ENCODE results near the gene TMPRSS9.
A peak's percentile ranks its signal among the peaks of the same experiment; 100 is the strongest.

The TMPRSS9 gene

DNA sequence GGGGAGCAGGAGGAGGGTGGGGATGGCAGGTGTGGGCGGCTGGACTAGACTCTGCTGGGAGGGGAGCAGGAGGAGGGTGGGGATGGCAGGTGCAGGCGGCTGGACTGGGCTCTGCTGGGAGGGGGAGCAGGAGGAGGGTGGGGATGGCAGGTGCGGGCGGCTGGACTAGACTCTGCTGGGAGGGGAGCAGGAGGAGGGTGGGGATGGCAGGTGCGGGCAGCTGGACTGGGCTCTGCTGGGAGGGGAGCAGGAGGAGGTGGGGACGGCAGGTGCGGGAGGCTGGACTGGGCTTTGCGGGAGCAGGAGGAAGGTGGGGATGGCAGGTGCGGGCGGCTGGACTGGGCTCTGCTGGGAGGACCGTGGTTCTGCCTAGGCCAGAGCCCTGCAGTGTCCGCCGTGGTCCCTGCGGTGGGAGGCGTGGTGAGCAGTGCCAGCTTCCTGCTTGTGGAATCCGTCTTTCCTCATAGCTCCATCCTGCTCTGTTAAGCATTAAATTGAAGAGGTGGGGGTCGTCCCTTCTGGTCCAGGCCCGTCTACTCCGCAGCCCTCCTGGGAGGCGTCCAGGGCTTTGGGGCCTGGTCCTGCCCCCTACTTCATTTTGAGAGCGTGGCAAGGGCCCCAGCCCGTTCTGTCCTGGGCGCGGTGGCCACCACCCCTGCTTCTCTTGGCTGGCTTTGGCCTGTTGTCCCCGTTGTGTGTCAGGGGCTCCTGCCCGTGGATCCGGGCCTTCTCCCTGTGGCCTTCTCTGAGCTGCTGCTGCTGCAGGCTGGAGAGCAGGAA lies 26.8 kb upstream of the TMPRSS9 start:
- no peak overlapping the region for H3K4me3 ChIP-seq
- H3K36me3 ChIP-seq (replicated peaks), result peaks cover 3% of the 10 kb centered on the region
- no peaks in the 10 kb centered on the region for H3K27me3 ChIP-seq (ENCODE audit: low read depth)
- in situ Hi-C loops (cut with MboI; ENCODE audit: low sequenced_read_pairs), result no loop called here
- H3K9me3 ChIP-seq, result no peaks in the 10 kb centered on the region
- peaks cover 7% of the 10 kb centered on the region for H3K4me1 ChIP-seq
- no peak for DNase-seq (ENCODE audit: low spot score in 2 of 2)

GRCh38 chr19:2333807-2334211 lies 26.3 kb upstream of the TMPRSS9 start:
- no peaks in the 10 kb centered on the region for H3K27me3 ChIP-seq (ENCODE audit: low read depth)
- H3K9me3 ChIP-seq, result no peaks in the 10 kb centered on the region
- peaks cover 7% of the 10 kb centered on the region for H3K4me1 ChIP-seq
- no peak overlapping the region for H3K4me3 ChIP-seq
- H3K36me3 ChIP-seq (replicated peaks), result peaks cover under 1% of the 10 kb centered on the region
- no peak for DNase-seq (ENCODE audit: low spot score in 2 of 2)
- in situ Hi-C loops (cut with MboI; ENCODE audit: low sequenced_read_pairs), result no loop called here

DNA sequence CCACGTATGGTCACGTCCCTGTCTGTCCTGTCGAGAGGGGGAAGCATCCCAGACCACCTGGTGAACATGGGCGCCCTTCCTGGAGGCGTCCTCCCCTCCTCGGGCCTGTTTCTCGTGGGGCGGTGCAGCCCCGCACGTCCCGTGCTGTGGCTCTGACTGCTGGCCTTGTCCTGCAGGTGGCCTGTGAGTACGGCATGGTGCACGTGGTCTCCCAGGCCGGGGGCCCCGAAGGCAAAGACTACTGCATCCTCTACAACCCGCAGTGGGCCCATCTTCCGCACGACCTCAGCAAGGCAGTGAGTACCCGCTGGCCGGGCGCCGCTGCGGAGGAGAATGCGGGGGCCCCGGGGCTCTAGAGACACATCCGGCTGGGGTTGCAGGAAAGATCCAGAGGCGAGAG lies 25.6 kb upstream of the TMPRSS9 start:
- in situ Hi-C loops (cut with MboI; ENCODE audit: low sequenced_read_pairs), result no loop called here
- peaks cover 7% of the 10 kb centered on the region for H3K4me1 ChIP-seq
- H3K4me3 ChIP-seq, result no peak overlapping the region
- no peaks in the 10 kb centered on the region; the same call in 1 of the 2 replicates for H3K36me3 ChIP-seq (replicated peaks)
- H3K9me3 ChIP-seq, result no peaks in the 10 kb centered on the region
- no peaks in the 10 kb centered on the region for H3K27me3 ChIP-seq (ENCODE audit: low read depth)
- no peak for DNase-seq (ENCODE audit: low spot score in 2 of 2)

DNA sequence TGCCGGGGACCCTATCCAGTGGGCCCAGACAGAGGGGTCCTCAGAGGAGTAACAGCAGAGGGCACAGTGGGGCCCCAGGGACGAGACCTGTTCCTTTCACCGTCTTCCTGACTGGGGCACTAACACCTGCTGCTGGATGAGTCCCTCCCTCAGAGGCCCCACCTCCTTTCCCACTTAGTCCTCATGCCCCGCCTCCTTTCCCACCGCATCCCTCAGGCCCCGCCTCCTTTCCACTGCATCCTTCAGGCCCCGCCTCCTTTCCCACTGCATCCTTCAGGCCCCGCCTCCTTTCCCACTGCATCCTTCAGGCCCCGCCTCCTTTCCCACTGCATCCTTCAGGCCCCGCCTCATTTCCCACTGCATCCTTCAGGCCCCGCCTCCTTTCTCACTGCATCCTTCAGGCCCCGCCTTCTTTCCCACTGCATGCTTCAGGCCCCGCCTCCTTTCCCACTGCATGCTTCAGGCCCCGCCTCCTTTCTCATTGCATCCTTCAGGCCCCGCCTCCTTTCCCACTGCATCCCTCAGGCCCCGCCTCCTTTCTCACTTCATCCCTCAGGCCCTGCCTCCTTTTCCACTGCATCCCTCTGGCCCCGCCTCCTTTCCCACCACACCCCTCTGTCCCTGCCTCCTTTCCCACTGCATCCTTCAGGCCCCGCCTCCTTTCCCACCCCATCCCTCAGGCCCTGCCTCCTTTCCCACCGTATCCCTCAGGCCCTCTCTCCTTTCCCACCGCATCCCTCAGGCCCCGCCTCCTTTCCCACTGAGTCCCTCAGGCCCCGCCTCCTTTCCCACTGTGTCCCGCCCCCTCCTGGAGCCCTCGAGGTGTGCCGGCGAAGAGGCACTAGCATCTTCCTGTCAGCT lies 24.8 kb upstream of the TMPRSS9 start:
- Histone ChIP-seq H3K27me3 (ENCODE audit: low read depth) (no peaks in the 10 kb centered on the region), H3K36me3 (replicated peaks) (peaks cover 3% of the 10 kb centered on the region), H3K4me1 (peaks cover 3% of the 10 kb centered on the region; the same call in 1 of the 2 replicates), H3K4me3 (no peak overlapping the region), H3K9me3 (no peaks in the 10 kb centered on the region)
- in situ Hi-C loops (cut with MboI; ENCODE audit: low sequenced_read_pairs), result no loop called here
- peak in 1 of 2 experiments; percentile 54 for DNase-seq (ENCODE audit: low spot score in 2 of 2)

DNA sequence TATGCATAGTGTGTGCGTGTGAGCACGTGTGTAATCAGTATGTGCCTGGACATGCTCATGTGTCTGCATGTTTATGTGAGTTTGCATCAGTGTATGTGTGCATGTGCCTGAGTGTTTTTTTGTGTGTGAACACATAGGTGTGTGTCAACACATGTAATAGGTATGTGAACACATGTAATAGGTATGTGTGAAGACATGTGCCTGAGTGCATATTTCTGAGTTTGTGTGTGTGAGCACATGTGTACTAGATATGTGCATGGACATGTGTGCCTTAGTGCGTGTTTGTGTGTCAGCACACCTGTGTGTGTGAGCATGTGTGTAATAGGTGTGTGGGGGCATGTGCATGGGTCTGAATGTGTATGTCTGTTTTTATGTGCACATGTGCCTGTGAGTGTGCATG lies 24.2 kb upstream of the TMPRSS9 start:
- H3K36me3 ChIP-seq (replicated peaks), result peaks cover 5% of the 10 kb centered on the region
- in situ Hi-C loops (cut with MboI; ENCODE audit: low sequenced_read_pairs), result no loop called here

GRCh38 chr19:2336528-2337328 lies 23.3 kb upstream of the TMPRSS9 start:
- no peaks in the 10 kb centered on the region for H3K9me3 ChIP-seq
- DNase-seq (ENCODE audit: low spot score in 2 of 2), result no peak
- peaks cover 12% of the 10 kb centered on the region for H3K36me3 ChIP-seq (replicated peaks)
- in situ Hi-C loops (cut with MboI; ENCODE audit: low sequenced_read_pairs), result no loop called here
- no peaks in the 10 kb centered on the region for H3K4me1 ChIP-seq
- H3K4me3 ChIP-seq, result no peak overlapping the region
- H3K27me3 ChIP-seq (ENCODE audit: low read depth), result no peaks in the 10 kb centered on the region

More for the DNA sequence above, 24.2 kb upstream of the TMPRSS9 start:
- Histone ChIP-seq H3K9me3 (no peaks in the 10 kb centered on the region), H3K4me3 (no peak overlapping the region), H3K4me1 (peaks cover 3% of the 10 kb centered on the region; the same call in 1 of the 2 replicates), H3K27me3 (ENCODE audit: low read depth) (no peaks in the 10 kb centered on the region)
- DNase-seq (ENCODE audit: low spot score in 2 of 2), result no peak

DNA sequence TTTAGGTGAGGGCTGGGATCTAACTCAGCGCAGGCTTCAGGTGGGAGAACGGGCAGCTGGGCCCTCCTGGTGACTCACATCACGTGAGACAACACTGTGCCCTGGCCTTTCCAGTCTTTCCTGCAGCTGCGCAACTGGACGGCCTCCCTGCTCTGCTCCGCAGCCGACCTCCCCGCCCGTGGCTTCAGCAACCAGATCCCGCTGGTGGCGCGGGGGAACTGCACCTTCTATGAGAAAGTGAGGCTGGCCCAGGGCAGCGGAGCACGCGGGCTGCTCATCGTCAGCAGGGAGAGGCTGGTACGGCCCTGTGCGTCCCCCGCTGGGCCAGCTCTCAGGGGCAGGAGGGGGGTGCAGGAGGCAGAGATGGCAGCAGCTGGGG lies 22.7 kb upstream of the TMPRSS9 start:
- Histone ChIP-seq H3K4me1 (no peaks in the 10 kb centered on the region), H3K4me3 (no peak overlapping the region), H3K36me3 (replicated peaks) (peaks cover 12% of the 10 kb centered on the region), H3K9me3 (no peaks in the 10 kb centered on the region), H3K27me3 (ENCODE audit: low read depth) (no peaks in the 10 kb centered on the region)
- in situ Hi-C loops (cut with MboI; ENCODE audit: low sequenced_read_pairs), result no loop called here
- peak in 1 of 2 experiments; percentile 55 for DNase-seq (ENCODE audit: low spot score in 2 of 2)

DNA sequence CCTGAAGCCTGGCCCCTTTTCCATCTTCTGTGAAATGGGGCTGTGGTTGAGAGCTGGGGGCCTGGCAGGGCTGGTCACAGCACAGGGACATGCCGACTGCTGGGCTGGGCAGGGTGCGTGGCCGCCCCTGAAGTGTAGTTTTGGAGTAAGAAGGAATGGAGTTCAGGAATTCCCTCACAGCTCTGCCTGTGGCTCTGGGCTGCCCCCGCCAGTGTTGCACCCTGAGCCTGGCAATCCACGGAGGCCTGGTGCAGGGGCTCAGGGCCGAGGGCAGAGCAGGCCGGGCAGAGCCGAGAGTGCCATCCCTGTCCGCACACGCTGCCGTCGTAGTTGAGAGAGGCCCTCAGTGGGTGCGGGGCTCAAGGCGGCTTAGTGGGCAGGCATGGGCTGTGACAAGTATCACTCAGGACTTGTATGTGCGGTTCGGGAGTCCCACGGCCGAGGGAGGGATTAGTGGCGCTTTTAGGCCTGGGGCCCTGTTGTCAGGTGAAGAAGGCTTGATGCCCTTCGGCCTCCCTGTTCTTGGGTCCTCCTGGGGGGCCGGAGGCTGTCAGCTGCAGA lies 21.9 kb upstream of the TMPRSS9 start:
- Histone ChIP-seq H3K4me1 (no peaks in the 10 kb centered on the region), H3K36me3 (replicated peaks) (peaks cover 12% of the 10 kb centered on the region), H3K9me3 (no peaks in the 10 kb centered on the region), H3K27me3 (ENCODE audit: low read depth) (no peaks in the 10 kb centered on the region), H3K4me3 (no peak overlapping the region)
- in situ Hi-C loops (cut with MboI; ENCODE audit: low sequenced_read_pairs), result no loop called here
- DNase-seq (ENCODE audit: low spot score in 2 of 2), result no peak

DNA sequence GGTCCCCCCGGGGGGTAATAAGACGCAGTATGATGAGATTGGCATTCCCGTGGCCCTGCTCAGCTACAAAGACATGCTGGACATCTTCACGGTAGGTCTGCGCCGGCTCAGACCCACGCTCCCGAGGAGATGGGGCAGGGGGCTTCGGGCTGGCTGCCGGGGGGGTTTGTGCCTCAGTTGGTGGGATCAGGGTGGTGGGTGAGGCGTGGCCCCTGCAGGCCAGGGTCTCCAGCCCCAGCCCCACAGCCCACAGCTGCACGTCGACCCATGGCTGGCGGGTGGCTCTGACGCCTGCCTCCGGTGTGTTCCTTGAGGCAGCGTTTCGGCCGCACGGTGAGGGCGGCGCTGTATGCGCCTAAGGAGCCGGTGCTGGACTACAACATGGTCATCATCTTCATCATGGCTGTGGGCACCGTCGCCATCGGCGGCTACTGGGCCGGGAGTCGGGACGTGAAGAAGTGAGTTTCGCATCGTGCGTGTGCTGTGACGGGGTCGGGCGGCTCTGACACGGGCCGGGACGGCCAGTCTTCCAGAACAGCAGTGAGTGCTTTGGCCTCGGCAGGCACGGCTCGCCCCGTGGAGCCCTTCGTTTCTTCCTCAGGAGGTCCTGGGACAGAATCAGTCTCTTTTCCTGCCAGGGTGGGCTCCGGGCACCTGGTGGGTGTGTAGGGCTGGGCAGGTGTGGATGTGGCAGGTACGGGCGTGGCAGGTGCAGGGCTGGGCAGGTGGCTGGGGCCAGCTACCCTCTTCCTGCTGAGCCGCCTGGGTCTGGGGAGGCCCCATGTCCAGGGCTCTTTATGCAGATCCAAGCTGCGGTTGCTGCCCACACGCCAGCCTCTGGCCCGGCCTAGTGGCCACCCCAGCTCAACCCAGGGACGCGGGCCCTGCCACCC lies 21.1 kb upstream of the TMPRSS9 start:
- H3K4me1 ChIP-seq, result no peaks in the 10 kb centered on the region
- in situ Hi-C loops (cut with MboI; ENCODE audit: low sequenced_read_pairs), result no loop called here
- DNase-seq (ENCODE audit: low spot score in 2 of 2), result no peak
- H3K9me3 ChIP-seq, result no peaks in the 10 kb centered on the region
- H3K27me3 ChIP-seq (ENCODE audit: low read depth), result no peaks in the 10 kb centered on the region
- H3K4me3 ChIP-seq, result no peak overlapping the region
- peaks cover 12% of the 10 kb centered on the region for H3K36me3 ChIP-seq (replicated peaks)

DNA sequence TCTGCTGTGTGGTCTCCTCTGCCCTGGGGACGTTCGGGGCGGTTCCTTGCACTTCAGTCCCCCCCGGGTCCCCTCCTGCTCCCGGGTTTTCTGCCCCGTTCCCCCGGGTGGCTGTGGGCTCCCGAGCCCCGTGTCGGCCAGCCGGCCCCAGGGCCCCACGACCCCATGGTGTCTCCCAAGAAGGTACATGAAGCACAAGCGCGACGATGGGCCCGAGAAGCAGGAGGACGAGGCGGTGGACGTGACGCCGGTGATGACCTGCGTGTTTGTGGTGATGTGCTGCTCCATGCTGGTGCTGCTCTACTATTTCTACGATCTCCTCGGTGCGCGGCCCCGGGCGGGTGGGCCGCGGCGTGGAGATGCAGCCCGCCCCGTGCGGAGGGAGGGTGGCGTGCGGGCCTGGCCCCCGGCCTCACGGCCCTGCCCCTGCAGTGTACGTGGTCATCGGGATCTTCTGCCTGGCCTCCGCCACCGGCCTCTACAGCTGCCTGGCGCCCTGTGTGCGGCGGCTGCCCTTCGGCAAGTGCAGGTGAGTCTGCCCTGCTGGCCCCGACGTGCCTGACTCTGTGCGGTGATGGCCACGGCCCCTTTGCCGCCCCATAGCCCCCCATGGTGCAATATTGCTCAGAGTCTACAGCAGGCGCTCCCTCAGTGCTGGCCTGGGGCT lies 20.3 kb upstream of the TMPRSS9 start:
- no peaks in the 10 kb centered on the region for H3K4me1 ChIP-seq
- no peaks in the 10 kb centered on the region for H3K27me3 ChIP-seq (ENCODE audit: low read depth)
- in situ Hi-C loops (cut with MboI; ENCODE audit: low sequenced_read_pairs), result no loop called here
- peaks cover 14% of the 10 kb centered on the region for H3K36me3 ChIP-seq (replicated peaks)
- no peak for DNase-seq (ENCODE audit: low spot score in 2 of 2)
- H3K4me3 ChIP-seq, result no peak overlapping the region
- H3K9me3 ChIP-seq, result no peaks in the 10 kb centered on the region

DNA sequence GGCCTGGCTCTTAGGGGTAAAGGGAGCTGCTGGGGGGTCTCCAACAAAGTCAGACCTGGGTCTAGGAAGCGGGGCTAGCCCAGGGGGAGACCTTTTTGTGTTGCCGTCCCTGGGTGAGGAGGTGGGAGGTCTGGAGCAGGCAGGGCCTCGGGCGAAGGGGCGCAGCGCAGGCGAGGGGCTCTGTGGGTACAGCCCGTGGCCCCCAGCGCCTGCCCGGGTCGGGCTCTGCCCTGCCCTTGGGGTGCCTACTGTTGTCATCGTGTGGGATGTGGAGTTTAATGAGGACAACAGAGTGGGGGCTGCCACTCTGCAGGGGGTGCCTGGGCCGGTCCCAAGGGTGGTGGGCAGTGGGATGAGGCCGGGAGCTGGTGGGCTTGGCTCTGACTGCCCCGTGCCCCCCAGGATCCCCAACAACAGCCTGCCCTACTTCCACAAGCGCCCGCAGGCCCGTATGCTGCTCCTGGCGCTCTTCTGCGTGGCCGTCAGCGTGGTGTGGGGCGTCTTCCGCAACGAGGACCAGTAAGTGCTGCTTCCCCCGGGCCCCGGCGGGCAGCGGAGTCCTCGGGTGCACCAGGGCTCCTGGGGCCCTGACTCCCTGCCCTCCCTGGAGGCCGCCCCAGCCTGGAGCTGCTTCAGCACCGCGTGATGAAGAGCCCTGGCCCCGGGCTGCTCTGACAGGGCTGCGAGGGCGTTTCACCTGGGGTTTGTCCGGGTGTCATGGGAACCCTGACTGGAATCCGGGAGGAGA lies 19.4 kb upstream of the TMPRSS9 start:
- Histone ChIP-seq H3K4me1 (no peaks in the 10 kb centered on the region), H3K4me3 (no peak overlapping the region), H3K36me3 (replicated peaks) (peaks cover 14% of the 10 kb centered on the region), H3K9me3 (no peaks in the 10 kb centered on the region), H3K27me3 (ENCODE audit: low read depth) (no peaks in the 10 kb centered on the region)
- in situ Hi-C loops (cut with MboI; ENCODE audit: low sequenced_read_pairs), result no loop called here
- no peak for DNase-seq (ENCODE audit: low spot score in 2 of 2)

DNA sequence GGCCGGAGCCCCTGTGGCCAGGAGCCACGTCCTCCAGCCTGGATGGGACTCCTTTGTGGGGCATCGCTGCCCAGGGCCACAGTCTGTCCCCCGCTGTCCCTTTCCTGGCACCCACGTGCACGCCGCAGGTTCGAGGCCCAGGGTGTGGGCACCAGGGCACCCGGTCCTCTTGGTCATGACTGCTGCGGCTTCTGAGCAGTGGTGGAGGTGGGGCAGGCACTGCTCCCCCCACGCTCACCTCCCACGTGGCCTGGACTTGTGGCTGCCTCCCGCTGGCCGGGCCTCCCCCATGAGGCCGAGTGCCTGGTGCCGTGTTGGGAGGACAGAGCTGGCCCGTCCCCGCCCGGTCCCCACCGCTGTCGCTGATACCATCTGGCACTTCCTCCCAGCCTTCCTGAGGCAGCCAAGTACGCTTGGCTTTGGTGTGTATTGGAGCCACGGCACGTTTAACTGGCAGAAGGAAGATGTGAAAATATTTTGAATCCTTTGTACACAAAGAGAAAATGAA lies 18.8 kb upstream of the TMPRSS9 start:
- Histone ChIP-seq H3K9me3 (no peaks in the 10 kb centered on the region), H3K36me3 (replicated peaks) (peaks cover 16% of the 10 kb centered on the region), H3K27me3 (ENCODE audit: low read depth) (no peaks in the 10 kb centered on the region), H3K4me3 (no peak overlapping the region), H3K4me1 (no peaks in the 10 kb centered on the region)
- DNase-seq (ENCODE audit: low spot score in 2 of 2), result no peak
- in situ Hi-C loops (cut with MboI; ENCODE audit: low sequenced_read_pairs), result no loop called here

Measured in HAP-1 (cell line).